Right lobe of liver (tissue), 6 donors: ENCODE measurements around the gene CCDC127. TPM values are rescaled to one million over a fixed set of nuclear protein-coding genes. Genes with fewer than 3 reads are reported as not detected.

Source experiments
- ATAC-seq, 4 donors: fragments of 200-7000 bp; cut with Tn5 transposase; one replicate each; pipeline ENCODE4 v1.9.1; 2020; ENCODE audit warnings: mild to moderate bottlenecking in 4 of 4, moderate library complexity in 4 of 4
- DNase-seq, 3 donors: peaks; one replicate each; pipeline ENCODE4 v3.0.0-alpha.2; 2020
- H3K27ac ChIP-seq, 3 donors: fragments of 200-600 bp; one replicate each; pipeline ENCODE4 v1.8.0; 2022
- H3K27me3 ChIP-seq, 2 donors: fragments of 200-600 bp; one replicate each; pipeline ENCODE4 v1.8.0; 2022
- H3K36me3 ChIP-seq, 4 donors: fragments of 200-600 bp; sonication (generic) in 1 of 4; one replicate each; pipeline versions ENCODE4 v1.5.1 to v1.8.0; 2017 to 2022; ENCODE audit warnings: control low read depth in 1 of 4
- H3K4me1 ChIP-seq, 4 donors: fragments of 200-600 bp; sonication (generic) in 1 of 4; one replicate each; pipeline versions ENCODE4 v1.5.1 to v1.8.0; 2017 to 2022; ENCODE audit warnings: control low read depth in 1 of 4
- H3K4me3 ChIP-seq, 3 donors: fragments of 200-600 bp; one replicate each; pipeline ENCODE4 v1.8.0; 2022
- H3K9me3 ChIP-seq, 4 donors: fragments of 200-600 bp; sonication (generic) in 1 of 4; one replicate each; pipeline versions ENCODE4 v1.5.1 to v1.8.0; 2017 to 2022; ENCODE audit warnings: control low read depth in 1 of 4
- CTCF ChIP-seq, 4 donors: fragments of 200-600 bp in 3 of 4; fragments of 450-650 bp in 1 of 4; IDR thresholded peaks; one replicate each; pipeline versions ENCODE4 v1.5.1 to v1.8.0; 2016 to 2022; ENCODE audit warnings: antibody characterized with exemption in 4 of 4, mild to moderate bottlenecking in 2 of 4
- POLR2A ChIP-seq: fragments of 450-650 bp; IDR thresholded peaks from one replicate; pipeline ENCODE4 v1.6.1; 2017; ENCODE audit warnings: antibody characterized with exemption, mild to moderate bottlenecking
- WGBS: methylation state at CpG from one replicate; pipeline ENCODE4 v1.1.6; 2018; ENCODE audit warnings: low coverage, low lambda C conversion rate; ENCODE audit not compliant: insufficient coverage; ENCODE audit errors: missing lambda C conversion rate; 5-methylcytosine and 5-hydroxymethylcytosine counted together
- intact Hi-C, 2 donors: fragments of 100-400 bp; cut with DNase I; formaldehyde crosslinking; loops; one replicate each; pipeline versions ENCODE4 v1.11.2 to v1.14.1; 2022
- total RNA-seq, 6 experiments: library from RNA; depleted of rRNA in 2 of 6; stranded (reverse); fragments of >200 nt in 2 of 6; fragmentation: NEBNext Ultra II Directional in 3 of 6; extraction: Animal tissue kit (Norgen Biotek cat#: 25700) in 3 of 6; gene quantifications; one replicate each; pipeline versions ENCODE4 v1.1.0 to v1.2.4, GENCODE V29; 2016 to 2023
- donor health status: DM: no; HTN: yes; CAD: no.
- donor health status: DM: no; HTN: no; CAD: no.
- donor health status: DM: no; HTN: no; CAD: no.
- donor health status: DM: no; HTN: yes; CAD: no.
- donor health status: DM: no; HTN: yes; CAD: no.

CCDC127 gene
- total RNA-seq, 6 experiments from 2014 or later, result 1.2 to 3.6 (median 2.2) TPM

- Histone ChIP-seq H3K27ac (no peak overlapping the region), H3K4me1 (no peaks in the 10 kb centered on the region), H3K36me3 (no peaks in the 10 kb centered on the region), H3K27me3 (no peaks in the 10 kb centered on the region), H3K9me3 (no peaks in the 10 kb centered on the region), H3K4me3 (no peak overlapping the region)
- ATAC-seq (no peak), DNase-seq (peak in 2 of 3 donors; percentile 32 to 42)
- WGBS, result 20% methylated on average over 1 of the region's 23 CpGs
- intact Hi-C loops, result no loop called here
- no peak for TF ChIP-seq POLR2A
- TF ChIP-seq CTCF (IDR thresholded peaks at IDR 0.05), result no peak
Measured at GRCh38 chr5:162565-163337, 55.2 kb downstream of the CCDC127 start.

- intact Hi-C loops, result no loop called here
- WGBS, result 84% methylated on average over 5 of the region's 19 CpGs
- Histone ChIP-seq H3K27me3 (no peaks in the 10 kb centered on the region), H3K27ac (no peak overlapping the region), H3K4me1 (no peaks in the 10 kb centered on the region), H3K36me3 (no peaks in the 10 kb centered on the region), H3K4me3 (no peak overlapping the region), H3K9me3 (no peaks in the 10 kb centered on the region)
- TF ChIP-seq POLR2A, result no peak
- no peak for TF ChIP-seq CTCF (IDR thresholded peaks at IDR 0.05)
- ATAC-seq (no peak), DNase-seq (peak in 2 of 3 donors; percentile 33 to 42)
Measured at GRCh38 chr5:162190-162564, 55.8 kb downstream of the CCDC127 start.

GRCh38 chr5:161803-162110, 56.2 kb downstream of the CCDC127 start:
- H3K4me3 ChIP-seq, result no peak overlapping the region
- H3K36me3 ChIP-seq, result no peaks in the 10 kb centered on the region
- no peak for ATAC-seq
- intact Hi-C loops, result no loop called here
- no peaks in the 10 kb centered on the region for H3K4me1 ChIP-seq
- 94% methylated on average over 10 of the region's 17 CpGs for WGBS
- no peaks in the 10 kb centered on the region for H3K27me3 ChIP-seq
- no peak overlapping the region for H3K27ac ChIP-seq
- peak in 2 of 3 donors; percentile 37 to 46 for DNase-seq
- no peaks in the 10 kb centered on the region for H3K9me3 ChIP-seq
- TF ChIP-seq POLR2A (no peak), CTCF (IDR thresholded peaks at IDR 0.05) (no peak)

- Histone ChIP-seq H3K9me3 (no peaks in the 10 kb centered on the region), H3K27ac (no peak overlapping the region), H3K4me3 (no peak overlapping the region), H3K36me3 (no peaks in the 10 kb centered on the region), H3K4me1 (no peaks in the 10 kb centered on the region), H3K27me3 (no peaks in the 10 kb centered on the region)
- DNase-seq, result peak in 1 of 3 donors; percentile 28
- TF ChIP-seq POLR2A, result no peak
- no peak for TF ChIP-seq CTCF (IDR thresholded peaks at IDR 0.05)
- intact Hi-C loops, result no loop called here
- WGBS, result 62% methylated on average over 16 of the region's 23 CpGs
- no peak for ATAC-seq
Measured at GRCh38 chr5:160921-161802, 56.8 kb downstream of the CCDC127 start.
